K562 (cell line): ENCODE data around the gene EOGT. TPM values are rescaled to one million over a fixed set of nuclear protein-coding genes. Genes with fewer than 3 reads are reported as not detected.

Experiments used
- ATAC-seq: fragments of 200-7000 bp; cut with Tn5 transposase; 3 replicates; pipeline ENCODE4 v1.9.1; 2020; ENCODE audit warnings: moderate library complexity
- BruUV-seq: library from RNA; stranded (reverse); fragments of 400-500 nt; replicated peaks from 2 replicates; lab custom pipeline; 2021; lab: Mats Ljungman, UMichigan
- CTCF ChIA-PET: fragments of 300-600 bp; formaldehyde crosslinking; extraction: SDS; loops from one replicate; lab custom pipeline; 2021; ENCODE audit warnings: low intra/inter-chr PET ratio; lab: Yijun Ruan, JAX
- POLR2A ChIA-PET: fragments of 300-600, 350-650 bp; sonication (Branson Sonifier 250); formaldehyde crosslinking; extraction: SDS; loops from one replicate; lab custom pipeline; 2021; ENCODE audit warnings: antibody characterized with exemption, inconsistent platforms; lab: Yijun Ruan, JAX
- DNase-seq, 4 experiments: peaks; one replicate each; pipeline versions ENCODE4 v3.0.0 to v3.0.0-alpha.2; 2011 to 2018; ENCODE audit warnings: low spot score in 3 of 4, mixed read lengths in 3 of 4; ENCODE audit errors: extremely low read depth in 1 of 4
- FAIRE-seq: peaks from 2 replicates; lab custom pipeline; 2011; peaks lifted over from hg19 to GRCh38; lab: Jason Lieb, UNC
- H2AFZ ChIP-seq: 2 replicates; pipeline ENCODE4 v1.6.0; 2011; ENCODE audit warnings: low read depth, low read length, control low read depth, inconsistent platforms
- H3K27ac ChIP-seq: fragments of 200-600 bp; 3 replicates; pipeline ENCODE4 v1.8.0; 2011; ENCODE audit warnings: low read depth, mild to moderate bottlenecking, control low read depth, inconsistent platforms, low read length, moderate library complexity, mixed read lengths; ENCODE audit errors: extremely low read depth
- H3K27me3 ChIP-seq, 2 experiments: fragments of 300-600 bp in 1 of 2; 2 replicates in 1 of 2; 3 replicates in 1 of 2; pipeline versions ENCODE4 v1.6.0 to v1.8.0; 2011; ENCODE audit warnings: inconsistent platforms in 2 of 2, low read length in 2 of 2, mild to moderate bottlenecking in 1 of 2, mixed read lengths in 1 of 2, moderate library complexity in 1 of 2; ENCODE audit not compliant: control insufficient read depth in 2 of 2, insufficient read depth in 2 of 2
- H3K36me3 ChIP-seq: fragments of 300-600 bp; 3 replicates; pipeline ENCODE4 v1.8.0; 2011; ENCODE audit warnings: mild to moderate bottlenecking, low read length, inconsistent platforms; ENCODE audit not compliant: control insufficient read depth, insufficient read depth
- H3K4me1 ChIP-seq, 2 experiments: fragments of 200-600 bp in 1 of 2; replicated peaks in 1 of 2; 2 replicates in 1 of 2; 3 replicates in 1 of 2; pipeline versions ENCODE4 v1.5.1 to v1.8.0; 2011; ENCODE audit warnings: inconsistent platforms in 2 of 2, low read length in 2 of 2, mild to moderate bottlenecking in 1 of 2, mixed read lengths in 1 of 2, moderate library complexity in 1 of 2; ENCODE audit not compliant: control insufficient read depth in 2 of 2, insufficient read depth in 2 of 2
- H3K4me2 ChIP-seq: 2 replicates; pipeline ENCODE4 v1.6.1; 2011; ENCODE audit warnings: low read length, control low read depth, inconsistent platforms, mixed read lengths; ENCODE audit not compliant: insufficient read depth
- H3K4me3 ChIP-seq: fragments of 200-600 bp; sonication (generic), shearing (Covaris generic); 2 replicates; pipeline ENCODE4 v1.5.1; 2016; ENCODE audit warnings: control low read depth, inconsistent platforms
- H3K79me2 ChIP-seq: fragments of 200-600 bp; 3 replicates; pipeline ENCODE4 v1.8.0; 2011; ENCODE audit warnings: low read length, inconsistent platforms; ENCODE audit not compliant: control insufficient read depth, insufficient read depth
- H3K9ac ChIP-seq, 2 experiments: 2 replicates each; pipeline versions ENCODE4 v1.6.0 to v1.6.1; 2011; ENCODE audit warnings: low read depth in 2 of 2, low read length in 2 of 2, control low read depth in 1 of 2, inconsistent platforms in 1 of 2, mild to moderate bottlenecking in 1 of 2, mixed read lengths in 1 of 2; ENCODE audit not compliant: insufficient read depth in 1 of 2
- H3K9me1 ChIP-seq: one replicate; pipeline ENCODE4 v1.6.0; 2011; ENCODE audit warnings: inconsistent platforms, mild to moderate bottlenecking, low read length, moderate library complexity; ENCODE audit not compliant: control insufficient read depth, insufficient read depth
- H3K9me3 ChIP-seq: replicated peaks from 2 replicates; pipeline ENCODE4 v1.5.1; 2011; ENCODE audit warnings: low read depth, low read length, inconsistent platforms; ENCODE audit not compliant: control insufficient read depth, insufficient read depth
- H4K20me1 ChIP-seq: replicated peaks from 2 replicates; pipeline ENCODE4 v1.6.1; 2011; ENCODE audit warnings: low read length, inconsistent platforms, mixed read lengths; ENCODE audit not compliant: control insufficient read depth, insufficient read depth
- HDGF ChIP-seq: fragments of 450-650 bp; IDR thresholded peaks from 2 replicates; pipeline ENCODE4 v1.6.1; 2016
- MXI1 ChIP-seq: IDR thresholded peaks from 2 replicates; pipeline ENCODE4 v1.6.1; 2011; ENCODE audit warnings: low read depth, mild to moderate bottlenecking, improper control_type of control experiment, low read length
- SIX5 ChIP-seq, 2 experiments: IDR thresholded peaks; 2 replicates each; pipeline ENCODE4 v1.6.1; 2011; ENCODE audit warnings: low read length in 2 of 2, borderline replicate concordance in 1 of 2, low read depth in 1 of 2, mild to moderate bottlenecking in 1 of 2, moderate library complexity in 1 of 2; ENCODE audit not compliant: insufficient read depth in 1 of 2
- ZBTB5 ChIP-seq: fragments of 450-650 bp; IDR thresholded peaks from 2 replicates; pipeline ENCODE4 v1.6.1; 2017; ENCODE audit warnings: antibody characterized with exemption
- ZNF79 ChIP-seq: fragments of 250-450 bp; sonication (Bioruptor Pico); IDR thresholded peaks from 2 replicates; pipeline ENCODE4 v1.4.0; 2020; ENCODE audit warnings: low read depth, mild to moderate bottlenecking, moderate library complexity
- WGBS: fragments of 100-300 bp; shearing (Covaris generic); methylation state at CpG from one replicate; pipeline ENCODE4 v1.1.6; 2016; ENCODE audit warnings: low coverage, mixed read lengths; ENCODE audit not compliant: insufficient coverage; ENCODE audit errors: missing lambda C conversion rate; 5-methylcytosine and 5-hydroxymethylcytosine counted together
- in situ Hi-C: fragments of 300-500 bp; cut with MboI; formaldehyde crosslinking; loops from 4 replicates; pipeline ENCODE4 v1.15.0; 2018; ENCODE audit warnings: inconsistent platforms, mixed read lengths
- intact Hi-C: fragments of 100-400 bp; cut with micrococcal nuclease; formaldehyde crosslinking; loops from 2 replicates; pipeline ENCODE4 v1.14.2; 2022
- polyA plus RNA-seq, 8 experiments: library from polyadenylated mRNA; depleted of rRNA in 4 of 8; stranded (reverse) in 5 of 8; unstranded in 3 of 8; fragments of >200 nt; fragmentation: Nextera tagmentation in 2 of 8; fragmentation: Illumina TruSeq in 1 of 8; extraction: Ambion mirVana in 2 of 8; extraction: Trizol in 1 of 8; gene quantifications; 2 replicates each; pipeline versions ENCODE4 v1.2.1 to v1.2.3, GENCODE V29; 2011 to 2014; ENCODE audit warnings: inconsistent platforms in 1 of 8, missing spikeins in 1 of 8
- total RNA-seq, 7 experiments: library from RNA; depleted of rRNA in 6 of 7; stranded (reverse); fragments of >200 nt in 6 of 7; fragmentation: Illumina TruSeq in 2 of 7; extraction: Trizol in 2 of 7; gene quantifications; 2 replicates each; pipeline versions ENCODE4 v1.2.1 to v1.2.3, GENCODE V29; 2011 to 2021; ENCODE audit warnings: low replicate concordance in 1 of 7

EOGT gene
- total and polyA plus RNA-seq, 9 of the 15 experiments (the other 6 are each of a cell fraction or from before 2014, with no cell fraction given) = 3.6 to 17.9 (median 7.4) TPM

GRCh38 chr3:69058180-69058946, 44.9 kb upstream of the EOGT start:
- Histone ChIP-seq H3K9me3 (no peaks in the 10 kb centered on the region), H3K4me1 (no peaks in the 10 kb centered on the region), H3K9me1 (no peaks in the 10 kb centered on the region), H4K20me1 (no peaks in the 10 kb centered on the region), H3K27ac (no peak overlapping the region), H3K79me2 (no peaks in the 10 kb centered on the region), H3K9ac (no peak overlapping the region), H3K36me3 (peaks cover 69% of the 10 kb centered on the region), H3K27me3 (no peaks in the 10 kb centered on the region), H3K4me3 (no peak overlapping the region), H2AFZ (no peak overlapping the region), H3K4me2 (no peak overlapping the region)
- DNase-seq = no peak
- intact Hi-C loops = no loop called here
- TF ChIP-seq HDGF (no peak), ZBTB5 (no peak), MXI1 (no peak), SIX5 (IDR thresholded peaks at IDR 0.05; ENCODE audit: borderline replicate concordance in 1 of 2, insufficient read depth in 1 of 2, low read depth in 1 of 2, low read length in 2 of 2) (no peak), ZNF79 (CRISPR knock-in tag) (no peak)
- POLR2A ChIA-PET = interaction anchor here (0.6 kb wide), 1 partner anchor 10 kb away, joined by 3 read pairs; no protein-coding TSS in a partner anchor
- ATAC-seq = no peak
- no TSS peak for BruUV-seq
- WGBS = 86% methylated on average over 2 of the region's 3 CpGs
- in situ Hi-C loops = no loop called here
- FAIRE-seq = no peak
- CTCF ChIA-PET = no interaction called here
